Measurements from ENCODE around the gene TEX11.

DNA sequence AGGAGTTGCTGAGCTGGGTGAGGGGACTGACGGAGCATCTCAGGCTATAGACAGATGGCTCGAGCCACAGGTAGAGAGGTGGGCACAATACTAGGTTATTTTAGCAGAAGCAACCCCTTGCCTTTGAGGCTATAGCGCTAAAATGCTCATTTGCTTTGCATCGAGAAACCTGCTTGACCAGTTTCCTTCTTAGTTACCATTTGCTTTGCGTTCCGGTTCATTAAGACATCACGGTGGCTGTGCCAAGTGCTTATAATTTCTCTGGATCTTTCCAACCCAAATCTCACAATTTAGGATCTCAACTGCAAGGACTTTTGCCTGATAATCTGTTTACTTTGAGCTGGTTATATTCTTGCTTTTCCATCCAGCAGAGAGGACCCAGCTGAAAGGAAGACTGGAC lies 423.0 kb downstream of the TEX11 start:
- TF ChIP-seq, protein P1, sequence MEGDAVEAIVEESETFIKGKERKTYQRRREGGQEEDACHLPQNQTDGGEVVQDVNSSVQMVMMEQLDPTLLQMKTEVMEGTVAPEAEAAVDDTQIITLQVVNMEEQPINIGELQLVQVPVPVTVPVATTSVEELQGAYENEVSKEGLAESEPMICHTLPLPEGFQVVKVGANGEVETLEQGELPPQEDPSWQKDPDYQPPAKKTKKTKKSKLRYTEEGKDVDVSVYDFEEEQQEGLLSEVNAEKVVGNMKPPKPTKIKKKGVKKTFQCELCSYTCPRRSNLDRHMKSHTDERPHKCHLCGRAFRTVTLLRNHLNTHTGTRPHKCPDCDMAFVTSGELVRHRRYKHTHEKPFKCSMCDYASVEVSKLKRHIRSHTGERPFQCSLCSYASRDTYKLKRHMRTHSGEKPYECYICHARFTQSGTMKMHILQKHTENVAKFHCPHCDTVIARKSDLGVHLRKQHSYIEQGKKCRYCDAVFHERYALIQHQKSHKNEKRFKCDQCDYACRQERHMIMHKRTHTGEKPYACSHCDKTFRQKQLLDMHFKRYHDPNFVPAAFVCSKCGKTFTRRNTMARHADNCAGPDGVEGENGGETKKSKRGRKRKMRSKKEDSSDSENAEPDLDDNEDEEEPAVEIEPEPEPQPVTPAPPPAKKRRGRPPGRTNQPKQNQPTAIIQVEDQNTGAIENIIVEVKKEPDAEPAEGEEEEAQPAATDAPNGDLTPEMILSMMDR (conservative IDR thresholded peaks at IDR 0.05; ENCODE audit: low read length): no peak
- TF ChIP-seq EZH2phosphoT487 (IDR thresholded peaks at IDR 0.05; ENCODE audit: borderline replicate concordance): no peak
